ENCODE results near the gene NAALADL1.

Gene NAALADL1, protein sequence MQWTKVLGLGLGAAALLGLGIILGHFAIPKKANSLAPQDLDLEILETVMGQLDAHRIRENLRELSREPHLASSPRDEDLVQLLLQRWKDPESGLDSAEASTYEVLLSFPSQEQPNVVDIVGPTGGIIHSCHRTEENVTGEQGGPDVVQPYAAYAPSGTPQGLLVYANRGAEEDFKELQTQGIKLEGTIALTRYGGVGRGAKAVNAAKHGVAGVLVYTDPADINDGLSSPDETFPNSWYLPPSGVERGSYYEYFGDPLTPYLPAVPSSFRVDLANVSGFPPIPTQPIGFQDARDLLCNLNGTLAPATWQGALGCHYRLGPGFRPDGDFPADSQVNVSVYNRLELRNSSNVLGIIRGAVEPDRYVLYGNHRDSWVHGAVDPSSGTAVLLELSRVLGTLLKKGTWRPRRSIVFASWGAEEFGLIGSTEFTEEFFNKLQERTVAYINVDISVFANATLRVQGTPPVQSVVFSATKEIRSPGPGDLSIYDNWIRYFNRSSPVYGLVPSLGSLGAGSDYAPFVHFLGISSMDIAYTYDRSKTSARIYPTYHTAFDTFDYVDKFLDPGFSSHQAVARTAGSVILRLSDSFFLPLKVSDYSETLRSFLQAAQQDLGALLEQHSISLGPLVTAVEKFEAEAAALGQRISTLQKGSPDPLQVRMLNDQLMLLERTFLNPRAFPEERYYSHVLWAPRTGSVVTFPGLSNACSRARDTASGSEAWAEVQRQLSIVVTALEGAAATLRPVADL

DNA sequence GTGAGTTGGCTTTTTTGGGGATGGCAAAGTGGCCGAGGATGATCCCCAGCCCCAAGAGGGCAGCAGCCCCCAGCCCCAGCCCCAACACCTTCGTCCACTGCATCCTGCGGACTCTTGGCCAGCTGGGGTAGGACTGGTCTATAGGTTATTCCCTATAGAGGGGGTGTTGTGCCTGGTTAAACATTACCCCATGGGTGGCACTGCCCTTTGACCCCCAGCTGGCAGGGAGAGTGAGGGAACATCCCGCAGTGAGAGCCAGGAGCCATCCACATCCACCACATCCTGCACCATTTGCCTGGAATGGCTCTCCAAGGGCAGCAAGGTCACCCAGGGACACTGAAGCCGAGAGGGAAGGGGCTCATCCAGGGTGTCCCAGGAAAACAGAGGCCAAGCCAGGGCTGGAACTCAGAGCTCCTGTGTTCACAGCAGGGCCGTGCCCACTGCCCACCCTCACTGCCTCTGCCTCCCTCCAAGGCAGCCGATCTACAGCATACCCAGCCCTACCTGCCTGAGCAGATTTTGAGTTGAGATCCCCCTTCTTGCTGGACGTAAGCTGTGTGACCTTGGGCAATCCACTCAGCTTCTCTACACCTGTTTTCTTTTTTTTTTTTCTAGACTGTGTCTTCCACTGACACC lies at the start of gene NAALADL1:
NAALADL1 (minus strand) TSS at position 135 of the 636 bp plus-strand sequence; CDS start at position 103, 32 bp downstream.
- no peak for DNase-seq (ENCODE audit: low read depth in 4 of 4, low spot score in 1 of 4)

DNA sequence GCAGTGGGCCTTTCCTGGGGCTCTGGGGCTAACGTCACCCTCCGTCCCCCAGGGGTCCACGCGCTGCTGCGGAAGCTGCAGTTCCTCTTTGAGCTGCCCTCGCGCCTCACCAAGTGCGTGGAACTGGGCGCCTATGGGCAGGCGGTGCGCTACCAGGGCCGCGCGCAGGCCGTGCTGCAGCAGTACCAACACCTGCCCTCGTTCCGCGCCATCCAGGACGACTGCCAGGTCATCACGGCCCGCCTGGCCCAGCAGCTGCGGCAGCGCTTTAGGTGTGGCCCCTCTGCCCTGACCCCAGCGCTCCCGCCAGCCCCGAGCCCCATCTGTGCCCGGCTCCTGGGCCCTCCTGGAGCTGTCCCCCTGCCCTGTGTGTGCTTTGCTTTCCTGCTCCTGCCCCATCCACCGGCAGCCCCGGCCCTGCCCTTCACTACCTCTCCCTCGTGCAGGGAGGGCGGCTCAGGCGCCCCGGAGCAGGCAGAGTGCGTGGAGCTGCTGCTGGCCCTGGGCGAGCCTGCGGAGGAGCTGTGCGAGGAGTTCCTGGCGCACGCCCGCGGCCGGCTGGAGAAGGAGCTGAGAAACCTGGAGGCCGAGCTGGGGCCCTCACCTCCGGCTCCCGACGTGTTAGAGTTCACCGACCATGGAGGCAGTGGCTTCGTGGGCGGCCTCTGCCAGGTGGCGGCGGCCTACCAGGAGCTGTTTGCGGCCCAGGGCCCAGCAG lies 49.6 kb upstream of the NAALADL1 start:
- DNase-seq (ENCODE audit: low read depth in 4 of 4, low spot score in 1 of 4) = no peak

DNA sequence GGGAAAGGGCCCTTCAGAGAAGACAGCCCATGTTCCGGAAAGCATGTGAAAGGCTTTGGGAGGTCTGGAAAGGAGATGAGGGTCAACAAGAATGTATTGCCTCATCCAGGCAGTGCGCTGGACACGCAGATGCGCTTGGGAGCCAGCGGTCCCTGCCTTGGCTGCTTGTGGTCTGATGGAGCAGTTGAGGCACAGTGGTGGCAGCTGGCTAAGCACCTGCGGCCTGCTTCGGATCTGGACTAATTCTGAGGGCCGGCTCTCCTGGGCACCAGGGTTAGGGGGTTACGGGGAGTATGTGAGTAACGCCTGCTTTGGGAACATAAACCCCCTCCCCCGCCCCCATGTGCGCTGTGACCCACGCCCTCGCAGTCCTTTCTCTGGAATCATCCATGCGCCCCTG lies 48.7 kb upstream of the NAALADL1 start:
- DNase-seq (ENCODE audit: low read depth in 4 of 4, low spot score in 1 of 4) = no peak

DNA sequence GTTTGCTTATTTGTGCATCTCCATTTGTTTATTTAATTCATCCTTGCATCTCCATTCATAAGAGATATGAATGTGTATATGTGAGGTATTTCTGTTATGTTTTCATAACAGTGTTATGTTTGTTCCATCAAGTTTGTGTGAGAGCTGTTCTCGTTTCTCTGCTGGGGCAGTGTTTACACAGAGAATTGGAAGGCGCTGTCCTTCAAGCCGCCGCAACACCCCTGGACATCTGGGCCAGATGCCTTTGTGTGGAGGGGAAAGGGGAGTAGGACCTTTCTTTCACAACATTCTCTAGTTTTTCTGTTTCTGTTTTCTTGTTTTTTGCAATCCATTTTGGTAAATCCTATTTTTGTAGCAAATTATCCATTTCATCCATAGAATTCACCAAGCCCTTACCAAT lies 46.3 kb upstream of the NAALADL1 start:
- DNase-seq (ENCODE audit: low read depth in 4 of 4, low spot score in 1 of 4) = no peak

DNA sequence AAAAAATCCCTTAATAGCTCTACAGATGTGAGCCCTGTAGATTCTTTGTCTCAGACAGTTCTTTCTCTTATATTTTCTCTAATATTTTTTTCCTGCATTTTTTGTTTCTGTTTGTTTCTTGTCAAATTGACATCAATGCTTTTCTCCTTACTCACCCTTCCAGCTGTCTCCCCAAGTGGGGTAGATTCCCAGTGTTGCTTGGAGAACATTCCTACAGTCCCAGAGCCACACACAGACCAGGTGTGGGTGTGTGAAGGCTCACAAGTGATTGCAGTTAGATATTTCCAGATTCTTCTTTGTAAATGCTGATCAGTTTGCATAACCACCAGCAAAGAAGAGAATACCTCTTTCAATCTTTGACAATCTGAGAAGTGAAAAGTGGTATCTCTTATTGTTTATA lies 45.1 kb upstream of the NAALADL1 start:
- DNase-seq (ENCODE audit: low read depth in 4 of 4, low spot score in 1 of 4) = no peak

DNA sequence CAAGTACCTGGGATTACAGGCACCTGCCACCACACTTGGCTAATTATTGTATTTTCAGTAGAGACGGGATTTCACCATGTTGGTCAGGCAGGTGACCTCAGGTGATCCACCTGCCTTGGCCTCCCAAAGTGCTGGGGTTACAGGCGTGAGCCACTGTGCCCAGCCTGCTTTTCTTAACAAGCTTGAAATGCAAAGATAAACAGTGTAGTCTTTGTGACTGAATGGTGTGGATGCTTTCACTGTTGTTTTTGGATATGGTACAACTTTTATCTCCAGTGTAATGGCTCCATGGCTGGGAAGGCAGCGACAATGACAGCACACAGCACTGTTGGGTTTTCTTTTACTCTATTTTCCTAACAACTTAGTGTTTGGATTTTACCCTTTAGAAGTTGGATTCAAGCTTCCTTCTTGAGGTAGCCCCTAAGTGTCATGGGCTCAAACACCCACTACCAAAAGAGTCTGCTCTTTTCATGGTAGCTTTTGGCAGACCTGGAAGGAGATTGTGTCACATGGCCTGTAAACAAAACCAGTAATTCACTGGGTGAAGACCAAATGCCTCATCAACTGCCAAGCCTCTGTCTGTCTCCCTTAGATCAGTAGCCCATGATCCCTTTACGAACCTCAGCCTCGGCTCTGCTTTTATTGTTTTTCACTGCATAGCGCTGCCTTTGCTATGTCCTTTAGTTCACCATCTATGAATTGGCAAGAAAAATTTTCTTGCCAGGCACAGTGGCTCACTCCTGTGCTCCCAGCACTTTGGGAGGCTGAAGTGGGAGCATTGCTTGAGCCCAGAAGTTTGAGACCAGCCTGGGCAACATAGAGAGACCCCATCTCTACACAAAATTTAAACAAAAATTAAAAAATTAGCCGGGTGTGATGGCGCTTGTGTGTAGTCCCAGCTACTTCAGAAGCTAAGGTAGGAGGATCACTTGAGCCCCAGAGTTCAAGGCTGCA lies 44.1 kb upstream of the NAALADL1 start:
- DNase-seq (ENCODE audit: low read depth in 4 of 4, low spot score in 1 of 4) = no peak

DNA sequence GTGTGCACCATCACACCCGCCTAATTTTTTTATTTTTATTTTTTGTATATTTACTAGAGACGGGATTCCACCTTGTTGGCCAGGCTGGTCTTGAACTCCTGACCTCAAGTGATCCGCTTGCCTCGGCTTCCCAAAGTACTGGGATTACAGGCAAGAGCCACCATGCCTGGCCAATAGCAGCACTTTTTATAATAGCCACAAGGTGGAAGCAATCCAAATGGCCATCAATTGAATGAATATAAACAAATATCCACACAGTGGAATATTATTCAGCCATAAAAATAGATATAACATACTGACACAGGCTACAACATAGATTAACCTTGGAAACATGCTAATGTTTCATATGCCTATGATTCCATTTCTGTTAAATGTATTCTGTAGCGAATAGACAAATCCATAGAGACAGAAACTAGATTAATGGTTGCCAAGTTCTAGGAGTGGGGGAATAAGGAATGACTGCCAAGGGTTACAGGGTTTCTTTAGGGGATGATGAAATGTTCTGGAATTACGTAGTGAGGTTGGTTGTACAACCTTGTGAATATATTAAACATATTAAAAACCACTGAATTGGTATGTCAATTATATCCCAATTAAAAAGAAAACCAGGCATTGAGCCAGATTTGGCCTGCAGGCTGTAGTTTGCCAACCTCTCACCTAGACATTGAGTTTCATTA lies 42.5 kb upstream of the NAALADL1 start:
- no peak for DNase-seq (ENCODE audit: low read depth in 4 of 4, low spot score in 1 of 4)

DNA sequence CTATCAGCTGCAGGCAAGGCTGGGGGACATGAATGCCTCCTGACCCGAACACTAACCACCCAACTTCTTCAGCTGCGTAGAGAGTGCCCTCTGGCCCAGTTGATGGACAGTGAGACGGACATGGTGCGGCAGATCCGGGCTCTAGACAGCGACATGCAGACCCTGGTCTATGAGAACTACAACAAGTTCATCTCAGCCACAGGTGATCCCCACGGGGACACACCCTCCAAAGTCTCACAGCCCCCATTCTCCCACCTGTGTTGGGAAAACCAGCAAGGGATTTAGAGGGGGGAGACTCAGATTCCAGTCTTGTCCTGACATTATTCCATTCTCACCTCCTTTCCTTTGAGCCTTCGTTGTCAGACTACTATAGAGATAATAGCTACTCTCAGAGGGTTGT lies 38.6 kb upstream of the NAALADL1 start:
- DNase-seq (ENCODE audit: low read depth in 4 of 4, low spot score in 1 of 4) = no peak

DNA sequence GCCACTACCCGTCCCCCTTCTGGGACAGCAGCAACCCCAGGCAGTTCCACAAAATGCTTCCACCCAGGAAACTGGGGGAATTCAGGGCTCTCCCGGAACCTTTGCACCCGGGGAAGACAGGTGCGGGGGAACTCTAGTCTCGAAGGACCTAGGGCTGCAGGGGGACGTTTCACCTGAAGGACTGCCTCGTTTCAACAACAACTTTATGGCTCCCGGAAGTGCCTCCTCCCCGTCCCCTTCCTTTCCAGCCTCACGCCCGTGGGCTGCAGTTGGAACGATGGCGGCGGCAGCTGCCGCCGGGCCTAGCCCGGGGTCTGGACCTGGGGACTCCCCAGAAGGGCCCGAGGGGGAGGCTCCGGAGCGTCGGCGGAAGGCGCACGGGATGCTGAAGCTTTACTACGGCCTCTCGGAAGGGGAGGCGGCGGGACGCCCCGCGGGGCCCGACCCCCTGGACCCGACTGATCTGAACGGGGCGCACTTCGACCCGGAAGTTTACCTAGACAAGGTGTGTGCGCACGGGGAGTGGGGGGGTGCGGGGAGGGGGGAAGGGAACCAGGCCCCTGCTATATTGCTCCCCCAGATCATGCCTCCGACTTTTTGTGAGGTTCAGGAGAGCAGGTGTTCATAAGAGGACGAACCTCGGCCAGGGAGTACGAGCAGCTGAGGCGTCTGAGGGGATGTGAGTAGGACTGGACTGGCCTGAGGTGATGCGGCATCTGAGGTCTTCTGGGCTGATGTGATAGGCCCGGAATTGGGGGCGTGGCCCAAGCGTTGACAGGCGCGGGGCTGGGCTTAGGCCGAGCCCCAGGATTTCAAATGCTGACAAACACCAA lies 37.8 kb upstream of the NAALADL1 start, which contains the start of gene VPS51:
VPS51 (plus strand) TSS at position 241 of the 833 bp plus-strand sequence; CDS start at position 278, 37 bp downstream.
- DNase-seq (ENCODE audit: low read depth in 4 of 4, low spot score in 1 of 4) = peak; percentile 61 to 77 (median 74)

DNA sequence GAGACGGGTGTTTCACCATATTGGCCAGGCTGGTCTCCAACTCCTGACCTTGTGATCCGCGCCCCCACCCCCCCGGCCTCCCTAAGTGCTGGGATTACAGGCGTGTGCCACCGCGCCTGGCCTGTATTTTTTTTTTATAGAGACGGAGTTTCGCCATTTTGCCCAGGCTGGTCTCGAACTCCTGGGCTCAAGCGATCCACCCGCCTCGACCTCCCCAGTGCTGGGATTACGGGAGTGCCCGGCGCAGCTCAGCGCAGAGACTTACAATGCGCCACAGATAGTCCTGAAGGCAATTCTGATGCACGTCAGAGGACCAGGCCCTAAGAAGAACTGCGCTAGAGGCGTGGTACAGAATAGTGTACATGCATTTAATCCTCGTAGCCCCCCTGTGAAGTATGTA lies 37.1 kb upstream of the NAALADL1 start:
- no peak for DNase-seq (ENCODE audit: low read depth in 4 of 4, low spot score in 1 of 4)

DNA sequence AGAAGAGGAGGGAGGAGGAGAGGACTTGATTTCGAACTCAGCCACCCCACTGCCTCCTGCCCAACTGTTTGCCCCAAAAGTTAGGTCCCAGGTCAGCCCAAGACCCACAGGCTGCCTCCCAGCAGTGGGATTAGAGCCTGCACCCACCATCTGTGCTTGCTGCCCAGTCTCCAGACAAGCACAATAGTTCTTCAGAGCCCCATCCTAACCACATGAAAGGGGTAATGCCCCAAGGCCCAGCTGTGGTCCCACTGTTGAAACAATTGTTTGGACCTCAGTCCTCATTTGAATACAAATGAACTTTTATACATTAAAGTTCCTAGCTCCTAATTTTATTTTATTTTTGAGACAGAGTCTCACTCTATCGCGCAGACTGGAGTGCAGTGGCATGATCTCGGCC lies 32.3 kb upstream of the NAALADL1 start:
- DNase-seq (ENCODE audit: low read depth in 4 of 4, low spot score in 1 of 4) = no peak

DNA sequence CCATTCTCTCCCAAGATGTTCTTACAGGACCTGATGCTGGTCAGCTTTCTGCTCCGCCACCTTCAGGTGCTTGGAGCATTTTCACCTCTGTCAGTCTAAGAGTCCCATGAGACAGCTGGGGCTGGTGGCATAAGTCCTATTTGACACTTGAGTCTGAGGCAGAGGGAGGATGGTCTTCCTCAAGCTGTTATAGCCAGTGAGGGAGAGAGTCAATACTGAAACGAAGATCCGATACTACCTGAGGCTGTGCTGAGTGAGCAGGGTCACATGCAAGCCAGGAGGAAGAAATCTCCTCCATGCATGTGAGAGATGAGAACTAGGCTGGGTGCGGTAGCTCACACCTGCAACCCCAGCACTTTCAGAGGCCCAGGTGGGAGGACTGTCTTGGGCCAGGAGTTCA lies 31.3 kb upstream of the NAALADL1 start:
- no peak for DNase-seq (ENCODE audit: low read depth in 4 of 4, low spot score in 1 of 4)

DNA sequence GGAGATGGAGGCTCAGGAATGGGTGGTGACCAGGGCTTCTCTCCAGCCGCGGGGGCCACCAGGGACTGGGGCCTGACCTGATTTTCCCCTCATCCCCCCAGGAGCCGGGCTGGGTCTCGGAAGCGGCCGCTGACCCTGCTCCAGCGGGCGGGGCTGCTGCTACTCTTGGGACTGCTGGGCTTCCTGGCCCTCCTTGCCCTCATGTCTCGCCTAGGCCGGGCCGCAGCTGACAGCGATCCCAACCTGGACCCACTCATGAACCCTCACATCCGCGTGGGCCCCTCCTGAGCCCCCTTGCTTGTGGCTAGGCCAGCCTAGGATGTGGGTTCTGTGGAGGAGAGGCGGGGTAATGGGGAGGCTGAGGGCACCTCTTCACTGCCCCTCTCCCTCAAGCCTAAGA lies 29.5 kb upstream of the NAALADL1 start:
- DNase-seq (ENCODE audit: low read depth in 4 of 4, low spot score in 1 of 4) = no peak

DNA sequence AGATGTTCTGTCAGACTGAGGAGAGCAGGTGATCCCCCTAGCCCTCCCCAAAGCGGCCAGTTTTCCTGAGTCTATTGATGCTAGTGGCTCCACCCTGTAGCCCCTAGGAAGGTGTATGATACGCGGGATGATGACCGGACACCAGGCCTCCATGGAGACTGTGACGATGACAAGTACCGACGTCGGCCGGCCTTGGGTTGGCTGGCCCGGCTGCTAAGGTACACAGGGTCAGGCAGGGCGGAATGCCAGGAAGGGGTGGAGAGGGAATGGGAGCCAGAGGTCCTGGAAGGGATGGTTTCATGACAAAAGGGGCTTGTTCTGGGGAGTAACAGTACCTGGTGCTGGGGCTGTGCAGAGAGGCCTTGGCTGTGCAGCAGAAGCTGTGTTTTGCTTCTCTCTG lies 28.9 kb upstream of the NAALADL1 start:
- no peak for DNase-seq (ENCODE audit: low read depth in 4 of 4, low spot score in 1 of 4)

DNA sequence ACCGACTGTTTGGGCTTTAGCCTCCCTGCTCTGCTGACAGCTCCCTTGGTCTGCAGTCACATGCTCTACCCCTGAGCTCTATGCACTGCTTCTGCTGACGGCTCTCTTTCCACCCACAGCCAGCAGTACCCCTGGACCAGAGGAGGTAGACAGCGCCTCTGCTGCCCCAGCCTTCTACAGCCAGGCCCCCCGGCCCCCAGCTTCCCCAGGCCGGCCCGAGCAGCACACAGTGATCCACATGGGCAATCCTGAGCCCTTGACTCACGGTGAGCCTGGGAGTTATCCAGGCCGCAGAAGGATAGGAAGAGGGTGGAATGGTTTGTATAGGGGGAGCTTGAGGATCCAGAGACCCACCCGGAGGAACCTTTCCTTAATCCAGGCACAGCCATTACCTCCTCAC lies 28.5 kb upstream of the NAALADL1 start:
- no peak for DNase-seq (ENCODE audit: low read depth in 4 of 4, low spot score in 1 of 4)

DNA sequence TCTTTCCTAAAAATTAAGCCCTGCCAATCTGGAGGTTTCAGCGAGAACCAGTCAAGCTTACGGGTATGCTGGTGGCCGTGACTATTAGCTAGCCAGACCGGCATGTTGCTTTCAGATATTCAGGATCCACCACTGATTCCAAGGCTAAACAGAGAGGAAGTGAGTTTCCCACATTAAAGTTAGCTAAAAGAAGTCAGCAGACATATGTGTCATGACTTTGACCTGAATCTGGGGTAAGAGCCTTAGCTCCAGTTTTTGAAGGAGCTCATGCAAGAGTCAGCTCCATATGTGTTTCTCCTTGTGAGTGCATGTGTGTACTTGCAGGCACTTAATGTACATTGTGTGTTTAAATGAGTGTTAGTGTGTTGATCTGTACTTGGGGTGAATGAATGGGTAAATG lies 27.1 kb upstream of the NAALADL1 start:
- DNase-seq (ENCODE audit: low read depth in 4 of 4, low spot score in 1 of 4) = no peak

DNA sequence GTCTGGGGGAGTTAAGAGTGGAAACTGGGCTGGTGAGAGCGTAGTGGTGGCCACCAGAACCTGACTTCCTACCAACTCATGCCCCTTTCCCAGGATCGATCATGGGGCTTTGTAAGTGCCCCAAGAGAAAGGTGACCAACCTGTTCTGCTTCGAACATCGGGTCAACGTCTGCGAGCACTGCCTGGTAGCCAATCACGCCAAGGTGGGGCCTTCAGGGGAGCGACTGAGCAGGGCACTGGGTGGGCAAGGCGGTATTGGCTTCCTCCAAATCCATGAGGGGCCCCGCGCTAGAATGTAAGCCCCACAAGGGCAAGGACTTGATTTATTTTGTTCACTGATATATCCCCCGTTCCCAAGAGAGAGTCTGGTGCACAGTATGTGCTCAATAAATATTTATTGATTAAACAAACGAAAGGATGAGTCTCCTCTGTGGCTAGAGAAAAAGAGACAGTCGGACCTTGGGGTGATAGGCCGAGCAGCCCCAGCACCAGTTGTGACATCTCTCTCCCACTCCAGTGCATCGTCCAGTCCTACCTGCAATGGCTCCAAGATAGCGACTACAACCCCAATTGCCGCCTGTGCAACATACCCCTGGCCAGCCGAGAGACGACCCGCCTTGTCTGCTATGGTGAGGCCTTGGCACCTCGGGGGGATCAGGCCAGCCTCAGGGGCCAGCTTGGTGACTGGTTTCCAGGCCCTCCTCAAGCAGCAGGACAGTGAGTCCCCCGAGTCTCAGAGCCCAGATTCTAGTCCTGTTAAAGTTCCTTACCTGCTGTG lies 26.4 kb upstream of the NAALADL1 start:
- DNase-seq (ENCODE audit: low read depth in 4 of 4, low spot score in 1 of 4) = no peak
